ENCODE results near the gene RNF181. TPM values are rescaled to one million over a fixed set of nuclear protein-coding genes. Genes with fewer than 3 reads are reported as not detected.

Gene RNF181
- total and polyA plus RNA-seq, 2 of the 13 experiments (the other 11 are each of a cell fraction or from before 2014, with no cell fraction given), result 224 to 578 TPM

GRCh38 chr2:85551698-85552678, 43.6 kb upstream of the RNF181 start (continued):
- no peak for TF ChIP-seq SRSF4 (IDR thresholded peaks at IDR 0.05; ENCODE audit: low read depth, low read length, poor library complexity, severe bottlenecking)
- TF ChIP-seq ZSCAN29 (CRISPR knock-in tag; conservative IDR thresholded peaks at IDR 0.05), result no peak
- TF ChIP-seq LCORL (IDR thresholded peaks at IDR 0.05), result no peak
- no peak for TF ChIP-seq LCORL (CRISPR knock-in tag; IDR thresholded peaks at IDR 0.05)
- no peak for TF ChIP-seq NAIF1 (CRISPR knock-in tag; IDR thresholded peaks at IDR 0.05; ENCODE audit: borderline replicate concordance)
- TF ChIP-seq FUBP1 (CRISPR knock-in tag; IDR thresholded peaks at IDR 0.05; ENCODE audit: borderline replicate concordance), result no peak
- no peak for TF ChIP-seq KIAA2018 (CRISPR knock-in tag; IDR thresholded peaks at IDR 0.05; ENCODE audit: borderline replicate concordance)
- TF ChIP-seq BORCS8-MEF2B (CRISPR knock-in tag; IDR thresholded peaks at IDR 0.05), result no peak
- TF ChIP-seq ZNF878 (CRISPR knock-in tag; IDR thresholded peaks at IDR 0.05), result no peak
- peak; percentile 78 for TF ChIP-seq THAP11 (CRISPR knock-in tag; IDR thresholded peaks at IDR 0.05)
- TF ChIP-seq RBM39 (IDR thresholded peaks at IDR 0.05; ENCODE audit: low read depth, low read length, poor library complexity, severe bottlenecking), result no peak
- no peak for TF ChIP-seq ZNF572 (CRISPR knock-in tag; IDR thresholded peaks at IDR 0.05)
- peak; percentile 19; the same call in 1 of the 2 replicates for TF ChIP-seq KAT8 (CRISPR knock-in tag; IDR thresholded peaks at IDR 0.05)
- no peak for TF ChIP-seq HMGA1 (CRISPR knock-in tag; conservative IDR thresholded peaks at IDR 0.05)
- TF ChIP-seq FLYWCH1 (CRISPR knock-in tag; IDR thresholded peaks at IDR 0.05), result no peak
- no peak for TF ChIP-seq ATF3 (CRISPR knock-in tag; IDR thresholded peaks at IDR 0.05)
- no peak for TF ChIP-seq MZF1 (CRISPR knock-in tag; IDR thresholded peaks at IDR 0.05; ENCODE audit: borderline replicate concordance)
- no peak for TF ChIP-seq ATF1 (CRISPR knock-in tag; IDR thresholded peaks at IDR 0.05)
- TF ChIP-seq NBN (conservative IDR thresholded peaks at IDR 0.05), result no peak
